ENCODE data around the gene DCXR.

DNA sequence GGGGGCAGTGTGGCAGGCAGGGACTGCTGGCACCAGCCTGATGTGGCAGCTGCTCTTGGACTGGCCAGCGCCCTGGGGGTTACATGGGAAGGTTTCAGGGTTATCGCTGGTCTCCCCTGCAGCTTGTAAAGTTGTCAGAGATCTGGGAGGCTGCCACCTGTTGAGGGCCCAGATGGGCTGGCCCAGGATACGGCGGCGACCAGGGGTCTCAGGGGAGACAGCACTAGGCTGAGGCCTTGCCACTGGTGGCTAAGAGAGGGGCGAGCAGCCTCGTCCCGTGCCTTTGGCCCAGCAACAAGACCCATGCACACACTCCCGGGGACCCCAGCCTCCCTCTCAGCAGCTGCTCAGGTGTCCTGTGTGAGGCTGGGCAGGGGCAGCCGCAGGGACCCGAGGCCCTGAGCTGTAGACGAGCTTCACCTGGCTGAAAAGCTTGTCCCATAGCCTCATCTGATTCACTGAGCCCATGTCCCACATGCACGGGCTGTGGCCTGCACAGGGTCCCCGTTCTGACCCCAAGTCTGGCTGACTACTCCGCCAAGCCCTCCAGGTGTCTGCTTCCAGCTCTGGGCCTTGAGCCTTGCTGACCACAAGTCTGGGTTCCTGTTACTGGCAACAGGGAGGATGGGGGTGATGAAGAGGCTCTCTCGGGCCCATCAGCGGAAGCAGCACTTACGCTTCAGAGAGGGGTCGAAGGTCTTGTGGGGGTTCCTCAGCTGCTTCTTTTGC, 21.9 kb upstream of the DCXR start:
- TF ChIP-seq GATA3 (IDR thresholded peaks at IDR 0.05; ENCODE audit: low read depth, low read length) (no peak), GATA2 (IDR thresholded peaks at IDR 0.05; ENCODE audit: low read depth, low read length) (no peak)
